Measurements from ENCODE around the gene LAMC3. TPM values are rescaled to one million over a fixed set of nuclear protein-coding genes. Genes with fewer than 3 reads are reported as not detected.

The LAMC3 gene
- total and polyA plus RNA-seq, 2 experiments from 2014 or later = not detected

DNA sequence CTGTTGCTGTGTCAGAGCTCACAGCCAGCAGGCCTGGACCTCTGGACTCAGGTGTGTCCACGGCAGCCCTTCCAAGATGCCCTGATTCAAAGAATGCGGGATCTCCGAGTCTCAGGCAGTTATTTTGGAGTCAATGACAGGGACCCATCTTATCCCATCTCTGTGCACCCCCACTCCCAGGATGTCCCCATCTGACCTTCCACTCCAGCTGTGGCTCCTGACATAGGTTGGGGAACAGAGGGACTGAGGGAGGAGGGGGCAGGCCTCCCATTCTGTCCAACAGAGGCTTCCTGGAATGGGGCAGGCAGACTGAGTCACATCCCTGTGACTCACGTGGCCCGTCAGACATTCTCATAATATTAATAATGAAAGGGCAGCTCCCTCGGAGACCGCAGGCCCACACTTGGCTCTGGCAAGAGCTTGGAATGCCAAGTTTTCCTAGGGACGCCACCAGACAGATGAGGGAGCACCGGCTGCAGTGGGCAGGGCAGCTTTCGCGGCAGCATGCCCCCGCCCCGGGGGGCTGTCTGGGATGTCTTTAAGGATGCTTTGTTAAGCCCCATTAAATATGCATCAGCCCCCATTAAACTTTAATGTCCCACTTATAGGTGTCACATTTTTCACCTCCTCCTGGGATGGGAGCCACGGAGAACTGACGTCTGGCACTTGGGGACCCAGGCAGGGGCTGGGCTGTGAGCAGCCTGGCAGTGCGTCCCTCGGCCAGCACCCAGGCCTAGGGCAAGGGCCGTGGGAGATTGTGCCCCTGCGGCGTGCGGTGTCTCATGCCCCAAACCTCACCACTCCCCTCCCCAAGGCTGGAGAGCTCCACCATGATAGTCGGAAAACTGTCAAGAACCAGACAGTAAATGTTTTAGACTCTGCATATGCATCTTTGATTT is 46.3 kb upstream of the LAMC3 start:
- no peaks in the 10 kb centered on the region for H3K9me2 ChIP-seq (ENCODE audit: insufficient read depth)
- no peaks in the 10 kb centered on the region for H3F3A ChIP-seq (ENCODE audit: insufficient read depth)
- no peak overlapping the region for H3K9ac ChIP-seq
- no peak for TF ChIP-seq EZH2phosphoT487 (IDR thresholded peaks at IDR 0.05; ENCODE audit: insufficient read depth, low read depth)
- H3K27me3 ChIP-seq (replicated peaks; ENCODE audit: insufficient read depth) = no peaks in the 10 kb centered on the region
- 28% methylated on average over 22 of the region's 22 CpGs for WGBS, 2 experiments (ENCODE audit: low coverage in 1 of 2, low lambda C conversion rate in 2 of 2, missing lambda C conversion rate in 2 of 2)
- no peaks in the 10 kb centered on the region for H3K36me3 ChIP-seq (ENCODE audit: low read depth)
- no peak overlapping the region for H2AFZ ChIP-seq
- in situ Hi-C loops (cut with MboI) = no loop called here
- no peaks in the 10 kb centered on the region for H3K9me3 ChIP-seq (ENCODE audit: low read depth)
- H3K4me3 ChIP-seq = peak overlapping the region; percentile 36; the same call in 1 of the 2 replicates
- no peak overlapping the region for H3K27ac ChIP-seq
- peak overlapping the region; percentile 43 for H3K4me2 ChIP-seq (ENCODE audit: unreplicated experiment)
- H3K79me2 ChIP-seq (ENCODE audit: insufficient read depth) = no peaks in the 10 kb centered on the region
- no peaks in the 10 kb centered on the region for H4K20me1 ChIP-seq (ENCODE audit: insufficient read depth)
- peak; percentile 98 for DNase-seq
- peaks cover 10% of the 10 kb centered on the region for H3K4me1 ChIP-seq (ENCODE audit: insufficient read depth)

DNA sequence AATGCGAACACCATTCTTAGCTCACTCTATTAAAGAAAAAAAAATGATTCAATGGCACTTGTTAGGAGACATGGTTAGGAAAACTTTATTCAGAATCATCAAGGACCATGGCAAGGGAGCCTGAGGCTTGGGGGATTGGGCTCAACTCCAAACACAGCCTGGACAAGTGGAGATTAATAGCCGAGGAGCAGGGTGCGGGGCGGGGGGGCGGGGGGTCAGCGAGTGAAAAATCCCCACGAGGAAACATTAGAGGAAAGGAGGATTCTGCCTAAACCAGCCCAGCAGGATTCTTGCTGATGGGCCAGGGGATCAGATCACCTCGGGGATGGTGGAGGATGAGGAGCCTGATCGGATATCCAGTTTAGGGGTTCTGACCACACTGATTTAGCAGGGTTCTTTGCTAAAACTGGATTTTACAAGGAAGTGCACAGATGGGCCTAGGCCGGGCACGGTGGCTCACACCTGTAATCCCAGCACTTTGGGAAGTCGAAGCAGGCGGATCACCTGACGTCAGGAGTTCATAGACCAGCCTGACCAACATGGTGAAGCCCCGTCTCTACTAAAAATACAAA is 45.6 kb upstream of the LAMC3 start:
- TF ChIP-seq EZH2phosphoT487 (IDR thresholded peaks at IDR 0.05; ENCODE audit: insufficient read depth, low read depth) (no peak), EZH2 (IDR thresholded peaks at IDR 0.05; ENCODE audit: insufficient read depth, poor library complexity, severe bottlenecking) (no peak)
- no peaks in the 10 kb centered on the region for H3K79me2 ChIP-seq (ENCODE audit: insufficient read depth)
- no peak overlapping the region for H3K4me2 ChIP-seq (ENCODE audit: unreplicated experiment)
- no peaks in the 10 kb centered on the region for H4K20me1 ChIP-seq (ENCODE audit: insufficient read depth)
- no peaks in the 10 kb centered on the region for H3F3A ChIP-seq (ENCODE audit: insufficient read depth)
- no peak overlapping the region for H2AFZ ChIP-seq
- H3K9me3 ChIP-seq (ENCODE audit: low read depth) = no peaks in the 10 kb centered on the region
- H3K4me1 ChIP-seq (ENCODE audit: insufficient read depth) = peaks cover 10% of the 10 kb centered on the region
- H3K9ac ChIP-seq = no peak overlapping the region
- no peaks in the 10 kb centered on the region for H3K36me3 ChIP-seq (ENCODE audit: low read depth)
- DNase-seq = no peak
- 95% methylated on average over 12 to 15 of the region's 15 CpGs for whole genome bisulfite sequencing, 2 experiments (ENCODE audit: low coverage in 1 of 2, low lambda C conversion rate in 2 of 2, missing lambda C conversion rate in 2 of 2)
- no peak overlapping the region for H3K27ac ChIP-seq
- in situ Hi-C loops (cut with MboI) = no loop called here
- no peak overlapping the region for H3K4me3 ChIP-seq
- no peaks in the 10 kb centered on the region for H3K27me3 ChIP-seq (replicated peaks; ENCODE audit: insufficient read depth)
- no peaks in the 10 kb centered on the region for H3K9me2 ChIP-seq (ENCODE audit: insufficient read depth)

DNA sequence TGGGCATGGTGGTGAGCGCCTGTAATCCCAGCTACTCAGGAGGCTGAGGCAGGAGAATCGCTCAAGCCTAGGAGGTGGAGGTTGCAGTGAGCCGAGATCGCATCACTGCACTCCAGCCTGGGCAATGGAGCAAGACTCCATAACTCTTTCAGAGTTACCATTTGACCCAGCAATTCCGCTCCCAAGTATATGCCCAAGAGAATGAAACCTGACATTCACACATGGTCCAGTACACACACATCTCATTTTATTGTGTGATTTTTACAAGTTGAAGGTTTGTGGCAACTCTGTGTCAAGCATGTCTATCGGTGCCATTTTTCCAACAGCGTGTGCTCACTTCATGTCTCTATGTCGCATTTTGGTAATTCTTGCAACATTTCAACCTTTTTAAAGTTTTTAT is 45.1 kb upstream of the LAMC3 start:
- H3K9me2 ChIP-seq (ENCODE audit: insufficient read depth) = no peaks in the 10 kb centered on the region
- H3K79me2 ChIP-seq (ENCODE audit: insufficient read depth) = no peaks in the 10 kb centered on the region
- peak; percentile 14 for DNase-seq
- H3K27me3 ChIP-seq (replicated peaks; ENCODE audit: insufficient read depth) = no peaks in the 10 kb centered on the region
- peaks cover 10% of the 10 kb centered on the region for H3K4me1 ChIP-seq (ENCODE audit: insufficient read depth)
- no peaks in the 10 kb centered on the region for H3F3A ChIP-seq (ENCODE audit: insufficient read depth)
- no peak overlapping the region for H3K4me2 ChIP-seq (ENCODE audit: unreplicated experiment)
- no peaks in the 10 kb centered on the region for H4K20me1 ChIP-seq (ENCODE audit: insufficient read depth)
- H3K9ac ChIP-seq = no peak overlapping the region
- no peak overlapping the region for H3K4me3 ChIP-seq
- no peaks in the 10 kb centered on the region for H3K9me3 ChIP-seq (ENCODE audit: low read depth)
- H3K36me3 ChIP-seq (ENCODE audit: low read depth) = no peaks in the 10 kb centered on the region
- H2AFZ ChIP-seq = no peak overlapping the region
- no peak overlapping the region for H3K27ac ChIP-seq
- in situ Hi-C loops (cut with MboI) = no loop called here
- 96 to 98% methylated on average over 8 of the region's 8 CpGs for WGBS, 2 experiments (ENCODE audit: low coverage in 1 of 2, low lambda C conversion rate in 2 of 2, missing lambda C conversion rate in 2 of 2)
- TF ChIP-seq EZH2phosphoT487 (IDR thresholded peaks at IDR 0.05; ENCODE audit: insufficient read depth, low read depth) = no peak
- TF ChIP-seq EZH2 (IDR thresholded peaks at IDR 0.05; ENCODE audit: insufficient read depth, poor library complexity, severe bottlenecking) = no peak

DNA sequence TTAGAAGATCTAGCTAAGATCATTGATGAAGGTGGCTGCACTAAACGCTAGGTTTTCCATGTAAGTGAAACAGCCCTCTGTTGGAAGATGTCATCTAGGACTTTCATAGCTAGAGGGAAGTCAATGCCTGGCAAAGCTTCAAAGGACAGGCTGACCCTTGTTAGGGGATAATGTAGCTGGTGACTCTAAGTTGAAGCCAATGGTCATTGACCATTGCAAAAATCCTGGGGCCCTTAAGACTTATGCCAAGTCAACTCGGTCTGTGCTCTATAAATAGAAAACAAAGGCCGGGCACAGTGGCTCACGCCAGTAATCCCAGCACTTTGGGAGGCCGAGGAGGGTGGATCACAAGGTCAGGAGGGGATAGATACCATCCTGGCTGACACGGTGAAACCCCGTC is 43.3 kb upstream of the LAMC3 start:
- WGBS, 2 experiments (ENCODE audit: low coverage in 1 of 2, low lambda C conversion rate in 2 of 2, missing lambda C conversion rate in 2 of 2) = 91% methylated on average over 6 to 7 of the region's 7 CpGs

More for the DNA sequence above, 43.3 kb upstream of the LAMC3 start:
- Histone ChIP-seq H3K4me3 (no peak overlapping the region), H3K27me3 (replicated peaks; ENCODE audit: insufficient read depth) (no peaks in the 10 kb centered on the region), H3K36me3 (ENCODE audit: low read depth) (no peaks in the 10 kb centered on the region), H3K79me2 (ENCODE audit: insufficient read depth) (no peaks in the 10 kb centered on the region), H4K20me1 (ENCODE audit: insufficient read depth) (no peaks in the 10 kb centered on the region), H3K27ac (no peak overlapping the region), H3F3A (ENCODE audit: insufficient read depth) (no peaks in the 10 kb centered on the region), H3K9ac (no peak overlapping the region), H3K4me1 (ENCODE audit: insufficient read depth) (peaks cover 10% of the 10 kb centered on the region), H3K4me2 (ENCODE audit: unreplicated experiment) (no peak overlapping the region), H2AFZ (no peak overlapping the region), H3K9me3 (ENCODE audit: low read depth) (no peaks in the 10 kb centered on the region), H3K9me2 (ENCODE audit: insufficient read depth) (no peaks in the 10 kb centered on the region)
- TF ChIP-seq EZH2phosphoT487 (IDR thresholded peaks at IDR 0.05; ENCODE audit: insufficient read depth, low read depth) (no peak), EZH2 (IDR thresholded peaks at IDR 0.05; ENCODE audit: insufficient read depth, poor library complexity, severe bottlenecking) (no peak)
- in situ Hi-C loops (cut with MboI) = no loop called here
- no peak for DNase-seq
